ENCODE measurements around the gene PNPLA7. TPM values are rescaled to one million over a fixed set of nuclear protein-coding genes. Genes with fewer than 3 reads are reported as not detected.
"Not testable (repeated sequence)": the region's sequence is repeated elsewhere in the genome, so short reads cannot be mapped to it uniquely, and the experiment has no call there.

The PNPLA7 gene
- total RNA-seq, 1 donor from 2014 or later, result 8.1 TPM

DNA sequence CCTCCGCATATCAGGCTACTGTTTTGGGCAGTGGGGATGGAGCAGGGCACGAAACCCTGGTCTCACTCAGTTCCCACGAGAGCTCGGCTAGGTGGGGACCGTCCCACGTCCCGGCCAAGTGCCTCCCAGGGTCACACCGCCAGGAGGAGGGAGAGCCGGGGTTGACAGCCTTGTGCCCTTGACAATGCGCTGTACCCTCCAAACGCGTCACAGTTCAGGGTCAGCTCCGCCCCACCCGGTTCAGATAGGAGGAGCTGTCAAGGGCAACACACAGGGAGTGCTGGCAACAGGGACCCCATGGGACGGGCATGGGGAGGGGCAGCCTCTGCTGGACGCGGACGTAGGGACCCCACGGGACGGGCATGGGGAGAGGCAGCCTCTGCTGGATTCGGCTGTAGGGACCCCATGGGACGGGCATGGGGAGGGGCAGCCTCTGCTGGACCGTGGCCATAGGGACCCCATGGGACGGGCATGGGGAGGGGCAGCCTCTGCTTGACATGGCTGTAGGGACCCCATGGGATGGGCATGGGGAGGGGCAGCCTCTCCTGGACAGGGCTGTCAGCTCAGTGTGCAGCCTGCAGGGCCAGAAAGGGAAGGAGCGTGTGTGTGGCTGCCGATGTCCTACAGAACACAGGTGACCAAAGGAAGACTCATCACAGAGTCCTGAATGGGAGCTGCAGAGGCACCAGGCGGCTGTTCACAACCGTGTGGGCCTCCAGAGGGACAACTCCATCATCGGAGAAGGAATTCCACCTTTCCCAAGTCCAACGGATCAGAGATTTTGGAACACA lies 29.4 kb downstream of the PNPLA7 start:
- intact Hi-C loops (cut with DNase I), result no loop called here
- DNase-seq (ENCODE audit: low spot score), result no peak

DNA sequence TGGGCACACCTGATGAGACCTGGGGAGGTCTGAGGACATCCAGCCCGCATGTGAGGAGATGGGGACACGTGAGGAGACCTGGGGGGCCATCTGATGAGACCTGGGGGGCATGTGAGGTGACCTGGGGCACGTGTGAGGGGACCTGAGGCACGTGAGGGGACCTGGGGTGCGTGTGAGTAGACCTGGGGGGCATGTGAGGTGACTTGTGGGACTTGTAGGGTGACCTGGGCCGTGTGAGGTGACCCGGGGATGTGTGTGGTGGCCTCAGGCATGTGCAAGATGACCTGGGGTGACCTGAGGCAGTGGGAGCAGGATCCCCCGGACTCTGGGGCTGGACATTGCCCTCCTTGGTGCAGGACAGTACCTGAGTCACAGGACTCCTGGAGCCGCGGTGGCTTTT lies 30.6 kb downstream of the PNPLA7 start:
- no peak for DNase-seq (ENCODE audit: low spot score)
- intact Hi-C loops (cut with DNase I), result no loop called here

DNA sequence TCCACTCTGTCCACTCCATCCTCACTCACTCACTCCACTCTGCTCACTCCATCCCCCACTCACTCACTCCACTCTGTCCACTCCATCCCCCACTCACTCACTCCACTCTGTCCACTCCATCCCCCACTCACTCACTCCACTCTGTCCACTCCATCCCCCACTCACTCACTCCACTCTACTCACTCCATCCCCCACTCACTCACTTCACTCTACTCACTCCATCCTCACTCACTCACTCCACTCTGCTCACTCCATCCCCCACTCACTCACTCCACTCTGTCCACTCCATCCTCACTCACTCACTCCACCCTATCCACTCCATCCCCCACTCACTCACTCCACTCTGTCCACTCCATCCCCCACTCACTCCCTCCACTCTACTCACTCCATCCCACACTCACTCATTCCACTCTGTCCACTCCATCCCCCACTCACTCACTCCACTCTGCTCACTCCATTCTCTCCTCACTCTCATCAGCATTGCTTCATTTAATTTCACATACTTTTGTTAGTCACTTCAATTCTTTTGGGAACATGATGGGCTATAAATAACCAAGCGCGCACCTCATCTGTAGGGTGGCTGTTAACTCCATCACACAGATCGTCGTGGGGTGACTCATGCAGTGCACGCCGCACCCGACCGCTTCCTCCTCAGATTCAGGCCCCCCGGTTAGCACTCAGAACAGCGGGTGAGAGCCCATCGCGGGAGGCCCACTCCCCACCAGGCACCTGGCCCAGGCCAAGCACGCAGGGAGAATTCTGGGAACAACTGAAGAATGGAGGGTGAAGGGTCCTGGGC lies 31.3 kb downstream of the PNPLA7 start:
- DNase-seq (ENCODE audit: low spot score); intact Hi-C loops (cut with DNase I): not testable (repeated sequence)

DNA sequence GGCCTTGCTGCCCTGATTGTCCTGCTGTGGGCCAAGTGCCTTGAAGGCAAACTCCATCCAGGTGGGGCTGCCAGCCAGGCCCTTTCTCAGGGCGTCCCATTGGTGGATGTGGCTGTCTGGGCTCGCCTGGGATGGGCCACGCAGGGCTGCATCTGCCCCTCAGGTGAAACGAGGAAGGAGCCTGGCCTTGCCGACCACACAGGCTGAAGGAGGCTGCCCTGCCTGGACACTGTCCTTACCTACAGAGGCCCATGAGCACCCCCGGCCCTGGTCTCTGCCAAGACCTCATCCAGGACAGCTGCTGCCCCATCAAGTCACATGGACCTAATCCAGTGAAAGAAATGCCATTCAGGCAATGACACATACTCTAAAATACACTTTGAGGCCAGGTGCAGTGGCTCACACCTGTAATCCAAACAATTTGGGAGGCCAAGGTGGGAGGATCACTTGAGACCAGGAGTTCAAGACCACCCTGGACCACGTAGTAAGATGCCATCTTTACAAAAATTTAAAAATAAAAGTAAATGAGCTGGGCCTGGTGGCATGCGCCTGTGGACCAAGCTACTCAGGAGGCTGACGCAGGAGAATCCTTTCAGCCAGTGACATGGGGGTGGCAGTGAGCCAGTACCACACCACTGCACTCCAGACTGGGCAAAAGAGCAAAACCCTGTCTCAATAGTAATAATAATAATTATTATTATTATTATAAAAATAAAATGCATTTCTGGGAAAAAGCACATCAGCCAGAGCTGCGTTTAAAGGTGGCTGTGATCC lies 33.9 kb downstream of the PNPLA7 start:
- intact Hi-C loops (cut with DNase I), result no loop called here
- DNase-seq (ENCODE audit: low spot score), result no peak

DNA sequence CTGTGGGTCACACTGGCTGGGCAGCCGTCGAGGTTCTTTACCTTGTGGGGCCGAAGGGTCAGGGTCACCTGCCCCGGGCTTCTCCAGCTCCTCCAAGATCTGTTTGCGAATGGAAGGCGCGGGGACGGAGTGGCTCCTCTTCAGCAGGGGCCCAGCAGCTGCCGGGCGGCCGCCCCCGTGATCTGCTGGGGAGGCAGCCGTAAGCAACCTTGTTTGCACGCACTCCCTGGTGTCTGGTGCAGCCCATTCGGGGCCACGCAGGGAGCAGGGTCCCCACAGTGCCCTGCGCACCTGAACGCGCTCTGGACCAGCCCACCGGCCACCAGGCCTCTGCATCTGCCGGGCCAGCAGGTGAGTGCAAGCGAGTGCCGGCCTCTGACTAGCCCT lies 34.9 kb downstream of the PNPLA7 start:
- no peak for DNase-seq (ENCODE audit: low spot score)

DNA sequence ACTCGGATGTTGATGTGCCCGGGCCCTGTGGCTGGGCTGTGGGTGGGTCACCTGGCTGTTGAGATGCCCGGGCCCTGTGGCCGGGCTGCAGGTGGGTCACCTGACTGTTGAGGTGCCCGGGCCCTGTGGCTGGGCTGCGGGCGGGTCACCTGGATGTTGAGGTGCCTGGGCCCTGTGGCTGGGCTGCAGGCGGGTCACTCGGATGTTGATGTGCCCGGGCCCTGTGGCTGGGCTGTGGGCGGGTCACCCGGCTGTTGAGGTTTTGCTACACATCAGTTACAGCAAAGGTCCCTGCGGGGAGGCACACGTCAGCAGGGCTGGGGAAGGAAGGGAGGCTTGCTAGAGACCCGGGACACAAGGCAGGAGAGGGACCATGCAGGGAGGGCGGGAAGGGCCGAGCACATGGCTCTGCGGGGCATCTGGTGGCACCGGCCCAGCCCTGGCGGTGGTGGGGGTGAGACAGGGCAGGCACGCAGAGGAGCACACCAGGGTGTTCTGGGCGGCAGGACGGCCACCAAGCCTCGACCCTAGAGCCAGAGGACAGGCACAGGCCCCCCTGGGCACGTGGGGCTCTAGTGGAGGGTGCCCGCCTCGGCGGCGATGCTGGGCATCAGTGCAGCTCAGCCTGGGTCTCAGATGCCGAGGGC lies 35.4 kb downstream of the PNPLA7 start:
- intact Hi-C loops (cut with DNase I), result no loop called here
- no peak for DNase-seq (ENCODE audit: low spot score)

More for the DNA sequence above, 34.9 kb downstream of the PNPLA7 start:
- intact Hi-C loops (cut with DNase I), result no loop called here

DNA sequence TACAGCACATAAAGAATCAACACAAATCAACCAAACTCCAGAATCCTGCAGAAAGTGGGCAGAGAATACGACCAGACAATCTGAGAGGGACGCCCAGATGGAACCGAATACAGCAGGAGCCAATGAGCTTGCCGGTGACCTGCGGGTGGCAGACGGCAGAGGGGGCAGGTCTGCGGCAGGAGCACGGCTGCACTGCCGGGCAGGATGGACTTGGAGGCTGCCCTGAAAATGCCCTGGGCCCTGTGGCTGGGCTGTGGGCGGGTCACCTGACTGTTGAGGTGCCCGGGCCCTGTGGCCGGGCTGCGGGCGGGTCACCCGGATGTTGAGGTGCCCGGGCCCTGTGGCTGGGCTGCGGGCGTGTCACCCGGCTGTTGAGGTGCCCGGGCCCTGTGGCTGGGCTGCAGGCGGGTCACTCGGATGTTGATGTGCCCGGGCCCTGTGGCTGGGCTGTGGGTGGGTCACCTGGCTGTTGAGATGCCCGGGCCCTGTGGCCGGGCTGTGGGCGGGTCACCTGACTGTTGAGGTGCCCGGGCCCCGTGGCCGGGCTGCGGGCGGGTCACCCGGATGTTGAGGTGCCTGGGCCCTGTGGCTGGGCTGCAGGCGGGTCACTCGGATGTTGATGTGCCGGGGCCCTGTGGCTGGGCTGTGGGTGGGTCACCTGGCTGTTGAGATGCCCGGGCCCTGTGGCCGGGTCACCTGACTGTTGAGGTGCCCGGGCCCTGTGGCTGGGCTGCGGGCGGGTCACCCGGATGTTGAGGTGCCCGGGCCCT lies 36.2 kb downstream of the PNPLA7 start:
- not testable (repeated sequence) for DNase-seq (ENCODE audit: low spot score)

DNA sequence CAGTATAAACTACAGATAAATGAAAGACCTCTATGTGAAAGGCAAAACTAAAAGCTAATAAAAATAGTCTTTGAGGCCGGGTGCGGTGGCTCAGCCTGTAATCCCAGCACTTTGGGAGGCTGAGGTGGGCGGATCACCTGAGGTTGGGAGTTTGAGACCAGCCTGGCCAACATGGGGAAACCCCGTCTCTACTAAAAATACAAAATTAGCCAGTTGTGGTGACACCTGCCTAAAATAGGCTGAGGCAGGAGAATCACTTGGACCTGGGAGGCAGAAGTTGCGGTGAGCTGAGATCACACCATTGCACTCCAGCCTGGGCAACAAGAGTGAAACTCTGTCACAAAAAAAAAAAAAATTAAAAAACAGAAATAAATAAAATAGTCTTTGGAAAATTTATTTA lies 37.1 kb downstream of the PNPLA7 start:
- intact Hi-C loops (cut with DNase I); DNase-seq (ENCODE audit: low spot score): not testable (repeated sequence)

More for the DNA sequence above, 36.2 kb downstream of the PNPLA7 start:
- intact Hi-C loops (cut with DNase I), result not testable (repeated sequence)

DNA sequence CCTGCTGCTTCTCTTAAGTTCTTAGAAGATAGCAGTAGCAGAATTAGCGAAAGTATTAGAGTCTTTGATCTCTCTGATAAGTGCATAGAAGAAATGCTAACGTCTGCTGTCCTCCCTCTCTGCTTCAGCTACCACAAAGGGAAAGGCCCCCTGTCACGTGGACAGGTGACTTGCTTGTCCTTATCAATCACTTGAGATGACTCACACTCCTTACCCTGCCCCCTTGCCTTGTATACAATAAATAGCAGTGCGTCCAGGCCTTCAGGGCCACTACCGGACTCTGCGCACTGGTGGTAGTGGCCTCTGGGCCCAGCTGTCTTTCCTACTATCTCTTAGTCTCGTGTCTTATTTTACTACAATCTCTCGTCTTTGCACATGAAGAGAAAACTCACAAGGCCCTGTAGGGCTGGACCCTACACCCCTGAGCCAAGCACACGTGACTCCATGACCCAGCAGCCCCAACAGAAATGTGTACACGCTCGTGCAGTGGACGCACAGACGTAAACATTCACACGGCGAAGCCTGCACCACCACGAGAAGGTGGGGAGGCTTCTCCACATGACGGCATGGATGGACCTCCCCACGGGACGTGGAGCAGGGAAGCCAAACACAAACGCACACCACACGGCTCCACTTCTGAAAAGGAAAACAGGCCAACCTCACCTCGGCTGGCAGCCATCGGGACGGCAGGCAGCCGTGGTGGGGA lies 38.3 kb downstream of the PNPLA7 start:
- intact Hi-C loops (cut with DNase I), result no loop called here

DNA sequence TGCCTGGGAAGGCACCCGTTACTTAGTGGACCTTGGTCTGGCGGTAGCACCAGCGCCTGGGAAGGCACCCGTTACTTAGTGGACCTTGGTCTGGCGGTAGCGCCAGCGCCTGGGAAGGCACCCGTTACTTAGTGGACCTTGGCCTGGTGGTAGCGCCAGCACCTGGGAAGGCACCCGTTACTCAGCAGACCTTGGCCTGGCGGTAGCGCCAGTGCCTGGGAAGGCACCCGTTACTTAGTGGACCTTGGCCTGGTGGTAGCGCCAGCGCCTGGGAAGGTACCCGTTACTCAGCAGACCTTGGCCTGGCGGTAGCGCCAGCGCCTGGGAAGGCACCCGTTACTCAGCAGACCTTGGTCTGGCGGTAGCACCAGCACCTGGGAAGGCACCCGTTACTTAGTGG lies 39.1 kb downstream of the PNPLA7 start:
- DNase-seq (ENCODE audit: low spot score); intact Hi-C loops (cut with DNase I): not testable (repeated sequence)

More for the DNA sequence above, 38.3 kb downstream of the PNPLA7 start:
- no peak for DNase-seq (ENCODE audit: low spot score)

DNA sequence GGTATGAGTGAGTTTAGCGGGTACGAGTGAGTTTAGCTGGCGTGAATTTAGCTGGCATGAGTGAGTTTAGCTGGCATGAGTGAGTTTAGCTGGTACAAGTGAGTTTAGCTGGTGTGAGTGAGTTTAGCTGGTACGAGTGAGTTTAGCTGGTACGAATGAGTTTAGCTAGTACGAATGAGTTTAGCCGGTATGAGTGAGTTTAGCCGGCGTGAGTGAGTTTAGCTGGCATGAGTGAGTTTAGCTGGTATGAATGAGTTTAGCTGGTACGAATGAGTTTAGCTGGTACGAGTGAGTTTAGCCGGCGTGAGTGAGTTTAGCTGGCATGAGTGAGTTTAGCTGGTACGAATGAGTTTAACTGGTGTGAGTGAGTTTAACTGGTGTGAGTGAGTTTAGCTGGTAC lies 41.0 kb downstream of the PNPLA7 start:
- intact Hi-C loops (cut with DNase I), result no loop called here
- DNase-seq (ENCODE audit: low spot score), result no peak

DNA sequence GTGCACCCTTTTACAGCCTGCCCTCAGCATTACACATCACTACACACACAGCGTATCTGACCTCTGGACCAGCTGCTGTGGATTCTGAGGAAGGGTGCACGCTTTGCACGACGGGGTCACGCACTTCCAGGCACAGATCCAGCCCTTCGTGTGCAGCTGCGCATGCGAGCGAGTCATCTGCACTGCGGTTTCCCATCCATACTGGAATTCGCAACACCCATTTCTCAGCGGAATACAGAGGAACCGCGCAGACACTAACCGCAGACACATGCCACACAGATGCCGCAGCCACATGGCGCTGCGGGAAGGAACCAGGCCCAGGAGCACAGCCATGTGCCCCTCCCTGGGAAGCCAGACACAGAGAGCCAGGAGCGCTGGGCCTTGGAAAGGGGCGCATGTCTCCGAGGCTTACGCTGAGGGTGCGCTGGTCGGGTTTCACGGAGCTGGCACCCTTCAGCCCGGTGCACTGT lies 43.5 kb downstream of the PNPLA7 start:
- DNase-seq (ENCODE audit: low spot score), result no peak
- intact Hi-C loops (cut with DNase I), result no loop called here

DNA sequence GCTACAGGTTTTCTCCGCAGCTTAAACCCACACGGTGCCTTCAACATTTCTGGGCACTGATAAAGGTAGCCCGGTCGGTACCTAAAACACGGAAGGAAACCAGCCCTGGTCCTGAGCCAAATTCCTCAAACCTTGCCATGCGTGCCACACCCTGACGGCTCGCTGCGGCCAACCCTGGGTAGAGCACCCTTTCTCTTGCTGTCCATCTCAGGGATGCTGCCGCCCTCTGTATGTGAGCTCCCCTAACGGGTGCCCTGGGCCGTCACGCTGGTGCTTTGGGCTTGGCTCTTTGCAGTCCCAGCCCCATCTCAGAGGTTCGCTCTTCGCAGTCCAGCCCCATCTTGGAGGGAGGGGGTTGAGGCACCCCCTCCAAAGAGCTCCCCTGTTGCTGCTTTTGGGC lies 43.9 kb downstream of the PNPLA7 start:
- intact Hi-C loops (cut with DNase I), result no loop called here

DNA sequence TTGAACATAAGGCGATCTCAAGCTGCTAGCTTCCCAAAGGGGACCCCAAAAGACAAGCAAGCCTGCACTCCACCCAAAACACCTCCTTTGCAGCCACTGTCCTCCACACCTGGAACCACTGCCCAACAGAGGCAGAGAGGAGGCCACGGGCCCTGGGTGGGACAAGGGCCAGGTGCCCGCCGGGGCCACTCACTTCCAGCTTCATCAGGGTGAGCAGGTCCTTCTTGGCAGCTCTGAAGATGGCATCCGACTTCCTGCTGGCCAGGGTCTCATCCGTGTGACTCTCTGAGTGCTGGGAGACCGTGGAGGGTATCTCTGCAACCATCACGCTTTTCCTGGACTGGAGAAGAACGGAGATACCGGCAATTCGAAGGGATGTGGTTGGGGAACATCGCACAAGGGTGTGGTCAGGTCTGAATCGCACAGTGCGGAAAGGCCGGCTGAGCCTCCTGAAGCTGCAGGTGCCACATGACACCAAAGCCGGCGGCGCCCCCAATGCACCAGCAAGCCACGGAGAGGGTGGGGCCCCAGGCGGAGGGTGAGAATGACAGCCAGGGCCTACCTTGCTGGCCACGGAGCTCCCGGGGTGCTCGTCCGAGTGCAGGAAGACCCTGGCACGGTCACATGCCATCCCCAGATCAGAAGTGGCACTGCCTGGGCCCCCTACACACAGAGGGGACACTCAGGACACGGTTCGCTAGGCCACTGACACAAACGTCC lies 44.6 kb downstream of the PNPLA7 start:
- DNase-seq (ENCODE audit: low spot score), result no peak
- intact Hi-C loops (cut with DNase I), result no loop called here

More for the DNA sequence above, 43.9 kb downstream of the PNPLA7 start:
- no peak for DNase-seq (ENCODE audit: low spot score)

DNA sequence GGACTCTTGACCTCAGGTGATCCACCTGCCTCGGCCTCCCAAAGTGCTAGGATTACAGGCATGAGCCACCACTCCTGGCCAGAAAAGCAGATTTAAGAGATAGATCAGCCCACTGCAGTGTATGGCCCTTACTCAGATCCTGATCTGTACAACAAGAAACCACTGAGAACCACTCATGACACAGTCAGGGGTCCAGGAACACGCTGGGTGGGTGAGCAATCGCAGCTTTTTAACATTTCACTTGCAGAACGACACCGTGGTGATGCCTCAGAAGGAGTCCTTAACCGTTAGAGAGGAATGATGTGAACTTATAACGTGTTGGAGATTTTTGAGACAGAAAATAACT lies 45.8 kb downstream of the PNPLA7 start:
- DNase-seq (ENCODE audit: low spot score), result no peak
- intact Hi-C loops (cut with DNase I), result no loop called here

DNA sequence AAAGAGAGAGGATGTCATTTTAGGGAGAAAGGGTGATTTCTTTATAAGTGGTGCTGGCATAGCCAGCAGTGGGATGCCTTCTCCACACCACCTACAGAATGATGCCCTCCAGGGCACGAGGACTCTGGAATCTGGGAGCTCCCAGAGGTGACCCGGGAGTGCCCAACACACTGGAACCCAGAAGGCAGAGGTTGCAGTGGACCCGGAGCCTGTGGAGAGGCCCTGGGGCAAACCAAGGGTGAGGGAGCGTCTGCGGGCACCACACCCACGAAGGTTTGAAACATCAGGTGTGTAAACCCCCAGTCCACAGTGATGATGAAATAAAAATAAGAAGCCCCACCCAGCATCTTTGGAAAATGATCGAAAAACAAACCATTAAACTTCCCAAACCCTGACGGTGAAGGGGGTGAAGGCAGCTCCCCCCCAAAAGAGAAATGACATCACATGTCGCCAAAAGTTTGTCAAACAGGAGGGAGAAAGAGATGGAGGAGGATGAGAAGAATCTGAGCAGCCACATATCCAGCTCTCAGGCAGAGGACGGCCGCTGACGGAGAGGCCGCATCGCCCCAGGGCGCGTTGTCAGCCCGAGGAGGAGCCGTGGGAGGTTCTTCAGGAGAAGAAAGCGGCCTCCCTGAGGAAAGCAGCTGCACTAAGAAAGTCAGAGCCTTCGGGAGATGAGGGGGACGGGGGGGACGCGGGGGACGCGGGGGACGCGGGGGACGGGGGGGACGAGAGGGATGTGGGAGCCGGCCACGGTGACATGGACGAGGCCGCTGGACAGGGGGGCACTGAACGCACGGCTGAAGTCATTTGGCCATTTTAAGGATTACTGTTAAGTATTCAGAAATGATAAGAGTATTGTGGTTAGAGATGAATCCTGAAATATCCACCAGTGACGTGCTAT lies 47.9 kb downstream of the PNPLA7 start:
- intact Hi-C loops (cut with DNase I), result no loop called here
- no peak for DNase-seq (ENCODE audit: low spot score)

DNA sequence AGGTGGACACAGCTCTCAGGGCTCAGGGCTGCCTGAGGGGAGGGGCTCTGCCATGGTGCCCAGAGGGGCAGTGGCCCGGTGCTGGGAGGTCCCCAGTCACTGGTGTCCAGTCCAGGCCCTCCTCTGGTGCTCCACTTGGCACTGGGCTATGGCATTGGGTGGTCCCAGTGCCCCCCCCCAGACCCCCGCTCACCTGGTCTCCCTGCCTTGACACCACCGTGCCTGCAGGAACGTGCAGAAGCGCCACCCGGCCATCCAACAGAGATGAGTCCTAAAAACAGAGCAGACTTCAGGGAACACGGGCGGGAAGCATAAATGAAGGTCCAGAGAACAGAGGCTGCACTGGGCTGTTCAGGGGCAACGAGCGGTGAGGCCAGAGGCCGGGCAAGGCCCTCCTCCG lies 48.7 kb downstream of the PNPLA7 start:
- no peak for DNase-seq (ENCODE audit: low spot score)
- intact Hi-C loops (cut with DNase I), result no loop called here

Data from cardiac septum (tissue), 1 donor.